ENCODE data around the gene KLHL4. TPM values are rescaled to one million over a fixed set of nuclear protein-coding genes. Genes with fewer than 3 reads are reported as not detected.
"Not testable (repeated sequence)": the region's sequence is repeated elsewhere in the genome, so short reads cannot be mapped to it uniquely, and the experiment has no call there.

Gene KLHL4
- total and polyA plus RNA-seq, 2 donors (not counting 1 experiment from before 2014, with no cell fraction given), result not detected

DNA sequence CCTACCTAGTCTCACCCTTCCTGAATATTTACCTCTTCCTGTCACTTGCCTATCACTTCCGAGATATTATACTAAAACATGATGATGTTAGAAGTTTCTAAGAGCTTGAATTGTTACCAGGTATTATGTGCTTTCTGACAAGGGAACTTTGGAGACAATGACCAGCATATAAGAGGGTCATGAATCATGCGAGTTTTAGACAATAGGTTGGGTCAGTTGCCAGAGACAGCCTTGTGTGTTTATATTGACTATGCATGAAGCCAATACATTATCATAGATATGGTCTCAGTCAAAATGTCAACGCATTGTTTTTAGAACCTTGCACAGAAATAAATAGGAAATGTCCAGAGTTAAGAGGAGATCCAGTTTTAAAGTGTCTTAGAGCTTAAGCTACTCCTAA, 116.8 kb downstream of the KLHL4 start:
- ChIA-PET POLR2A (no interaction called here), CTCF (no interaction called here)
- H3K27ac ChIP-seq (ENCODE audit: low read length in 2 of 2), result no peak overlapping the region
- no peak for TF ChIP-seq EZH2 (IDR thresholded peaks at IDR 0.05; ENCODE audit: borderline replicate concordance, insufficient read depth, low read depth, low read length, poor library complexity, severe bottlenecking)
- TF ChIP-seq, protein P1, sequence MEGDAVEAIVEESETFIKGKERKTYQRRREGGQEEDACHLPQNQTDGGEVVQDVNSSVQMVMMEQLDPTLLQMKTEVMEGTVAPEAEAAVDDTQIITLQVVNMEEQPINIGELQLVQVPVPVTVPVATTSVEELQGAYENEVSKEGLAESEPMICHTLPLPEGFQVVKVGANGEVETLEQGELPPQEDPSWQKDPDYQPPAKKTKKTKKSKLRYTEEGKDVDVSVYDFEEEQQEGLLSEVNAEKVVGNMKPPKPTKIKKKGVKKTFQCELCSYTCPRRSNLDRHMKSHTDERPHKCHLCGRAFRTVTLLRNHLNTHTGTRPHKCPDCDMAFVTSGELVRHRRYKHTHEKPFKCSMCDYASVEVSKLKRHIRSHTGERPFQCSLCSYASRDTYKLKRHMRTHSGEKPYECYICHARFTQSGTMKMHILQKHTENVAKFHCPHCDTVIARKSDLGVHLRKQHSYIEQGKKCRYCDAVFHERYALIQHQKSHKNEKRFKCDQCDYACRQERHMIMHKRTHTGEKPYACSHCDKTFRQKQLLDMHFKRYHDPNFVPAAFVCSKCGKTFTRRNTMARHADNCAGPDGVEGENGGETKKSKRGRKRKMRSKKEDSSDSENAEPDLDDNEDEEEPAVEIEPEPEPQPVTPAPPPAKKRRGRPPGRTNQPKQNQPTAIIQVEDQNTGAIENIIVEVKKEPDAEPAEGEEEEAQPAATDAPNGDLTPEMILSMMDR (IDR thresholded peaks at IDR 0.05), result no peak
- Mint-ChIP-seq H3K4me3 (no peak overlapping the region), H3K9me3 (ENCODE audit: insufficient read depth) (no peaks in the 10 kb centered on the region), H3K27me3 (no peaks in the 10 kb centered on the region), H3K4me1 (no peaks in the 10 kb centered on the region), H3K27ac (no peak overlapping the region)
- H3K36me3 ChIP-seq (replicated peaks in 1 of 2; ENCODE audit: control extremely low read depth in 1 of 2, control insufficient read depth in 1 of 2, extremely low read depth in 1 of 2, insufficient read depth in 2 of 2, low read length in 1 of 2), result no peaks in the 10 kb centered on the region
- no CpG with 5 or more reads among the region's 3 CpGs for WGBS (ENCODE audit: insufficient coverage)
- no peaks in the 10 kb centered on the region for H3K9me3 ChIP-seq (ENCODE audit: control extremely low read depth in 1 of 3, control insufficient read depth in 2 of 3, insufficient read depth in 1 of 3, low read length in 2 of 3)
- no peaks in the 10 kb centered on the region for H3K4me1 ChIP-seq (ENCODE audit: control insufficient read depth in 2 of 2, insufficient read depth in 2 of 2, low read length in 2 of 2)
- no peak for ATAC-seq (ENCODE audit: low read depth)
- intact Hi-C loops (cut with micrococcal nuclease), result no loop called here
- no peaks in the 10 kb centered on the region for H3K79me2 ChIP-seq (ENCODE audit: control insufficient read depth, insufficient read depth, low read length)
- H4K20me1 ChIP-seq (ENCODE audit: control insufficient read depth, insufficient read depth, low read length, poor library complexity, severe bottlenecking), result no peaks in the 10 kb centered on the region
- H3K4me3 ChIP-seq (ENCODE audit: control extremely low read depth in 1 of 5, extremely low read depth in 1 of 5, insufficient read depth in 1 of 5, low read depth in 2 of 5, low read length in 4 of 5), result no peak overlapping the region
- no peak for DNase-seq
- H3K4me2 ChIP-seq (replicated peaks; ENCODE audit: low read depth, low read length, poor library complexity, severe bottlenecking), result no peak overlapping the region
- H3K27me3 ChIP-seq (replicated peaks in 1 of 4; ENCODE audit: control extremely low read depth in 1 of 4, control insufficient read depth in 3 of 4, insufficient read depth in 4 of 4, low read length in 3 of 4), result no peaks in the 10 kb centered on the region
- H2AFZ ChIP-seq (ENCODE audit: insufficient read depth, low read depth, low read length, poor library complexity, severe bottlenecking), result no peak overlapping the region
- no peak overlapping the region for H3K9ac ChIP-seq (ENCODE audit: low read length)

DNA sequence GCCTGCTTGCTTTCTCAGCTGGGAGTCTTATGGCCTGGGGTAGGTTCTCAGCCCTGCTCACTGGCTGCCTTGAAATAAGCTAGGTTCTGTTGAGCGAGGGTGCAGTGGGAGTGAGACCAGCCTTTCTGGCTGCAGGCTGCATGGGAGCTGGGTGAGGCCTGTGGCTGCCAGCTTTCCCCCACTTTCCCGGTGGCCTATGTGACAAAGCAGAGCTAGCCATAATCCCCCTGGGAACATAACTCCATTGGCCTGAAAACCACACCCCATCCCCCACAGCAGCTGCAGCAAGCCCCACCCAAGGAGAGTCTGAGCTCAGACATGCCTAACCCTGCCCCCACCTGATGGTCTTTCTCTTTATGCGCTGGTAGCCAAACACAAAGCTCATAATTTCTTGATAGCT, 118.9 kb downstream of the KLHL4 start:
- no peaks in the 10 kb centered on the region for H3K27me3 ChIP-seq (replicated peaks in 1 of 4; ENCODE audit: control extremely low read depth in 1 of 4, control insufficient read depth in 3 of 4, insufficient read depth in 4 of 4, low read length in 3 of 4)
- no peaks in the 10 kb centered on the region for H3K4me1 Mint-ChIP-seq
- POLR2A ChIA-PET, result no interaction called here
- H3K27ac ChIP-seq (ENCODE audit: low read length in 2 of 2), result no peak overlapping the region
- intact Hi-C loops (cut with micrococcal nuclease), result no loop called here
- TF ChIP-seq, protein P1 (IDR thresholded peaks at IDR 0.05), result no peak
- no peaks in the 10 kb centered on the region for H3K9me3 ChIP-seq (ENCODE audit: control extremely low read depth in 1 of 3, control insufficient read depth in 2 of 3, insufficient read depth in 1 of 3, low read length in 2 of 3)
- no peaks in the 10 kb centered on the region for H3K9me3 Mint-ChIP-seq (ENCODE audit: insufficient read depth)
- H3K27me3 Mint-ChIP-seq, result no peaks in the 10 kb centered on the region
- H3K4me3 Mint-ChIP-seq, result no peak overlapping the region
- H3K27ac Mint-ChIP-seq, result no peak overlapping the region
- no peak overlapping the region for H3K9ac ChIP-seq (ENCODE audit: low read length)
- no peaks in the 10 kb centered on the region for H3K4me1 ChIP-seq (ENCODE audit: control insufficient read depth in 2 of 2, insufficient read depth in 2 of 2, low read length in 2 of 2)
- CTCF ChIA-PET, result no interaction called here
- H3K4me3 ChIP-seq (ENCODE audit: control extremely low read depth in 1 of 5, extremely low read depth in 1 of 5, insufficient read depth in 1 of 5, low read depth in 2 of 5, low read length in 4 of 5), result no peak overlapping the region
- no peak overlapping the region for H3K4me2 ChIP-seq (replicated peaks; ENCODE audit: low read depth, low read length, poor library complexity, severe bottlenecking)
- DNase-seq (no peak), ATAC-seq (ENCODE audit: low read depth) (no peak)
- WGBS (ENCODE audit: insufficient coverage), result 68% methylated on average over 2 of the region's 3 CpGs
- no peaks in the 10 kb centered on the region for H3K79me2 ChIP-seq (ENCODE audit: control insufficient read depth, insufficient read depth, low read length)
- no peaks in the 10 kb centered on the region for H3K36me3 ChIP-seq (replicated peaks in 1 of 2; ENCODE audit: control extremely low read depth in 1 of 2, control insufficient read depth in 1 of 2, extremely low read depth in 1 of 2, insufficient read depth in 2 of 2, low read length in 1 of 2)
- no peaks in the 10 kb centered on the region for H4K20me1 ChIP-seq (ENCODE audit: control insufficient read depth, insufficient read depth, low read length, poor library complexity, severe bottlenecking)
- no peak overlapping the region for H2AFZ ChIP-seq (ENCODE audit: insufficient read depth, low read depth, low read length, poor library complexity, severe bottlenecking)

DNA sequence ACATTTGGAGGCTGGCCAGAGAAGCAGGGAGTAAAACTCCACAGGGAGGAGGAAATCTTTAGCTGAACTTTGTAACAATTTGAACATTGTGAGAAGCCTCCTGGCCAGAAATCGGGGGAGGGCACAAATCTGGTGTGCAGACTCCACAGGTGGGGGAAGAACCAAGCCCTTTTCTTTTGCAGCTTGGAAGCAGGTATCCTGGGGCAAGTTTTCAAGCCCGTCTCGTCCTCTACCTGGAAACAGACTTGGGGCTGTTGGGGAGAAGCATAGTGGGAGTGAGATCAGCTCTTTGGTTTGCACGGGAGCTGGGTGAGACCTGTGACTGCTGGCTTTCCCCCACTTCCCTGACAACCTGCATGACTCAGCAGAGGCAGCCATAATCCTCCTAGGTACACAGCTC, 123.8 kb downstream of the KLHL4 start:
- H3K4me2 ChIP-seq (replicated peaks; ENCODE audit: low read depth, low read length, poor library complexity, severe bottlenecking); POLR2A ChIA-PET; H3K9ac ChIP-seq (ENCODE audit: low read length); ATAC-seq (ENCODE audit: low read depth); DNase-seq; intact Hi-C loops (cut with micrococcal nuclease); H3K27ac Mint-ChIP-seq; H3K4me3 ChIP-seq (ENCODE audit: control extremely low read depth in 1 of 5, extremely low read depth in 1 of 5, insufficient read depth in 1 of 5, low read depth in 2 of 5, low read length in 4 of 5); H3K4me1 Mint-ChIP-seq; H3K27me3 Mint-ChIP-seq; H3K4me3 Mint-ChIP-seq; H3K4me1 ChIP-seq (ENCODE audit: control insufficient read depth in 2 of 2, insufficient read depth in 2 of 2, low read length in 2 of 2); H3K9me3 Mint-ChIP-seq (ENCODE audit: insufficient read depth); CTCF ChIA-PET; H3K9me3 ChIP-seq (ENCODE audit: control extremely low read depth in 1 of 3, control insufficient read depth in 2 of 3, insufficient read depth in 1 of 3, low read length in 2 of 3); H3K79me2 ChIP-seq (ENCODE audit: control insufficient read depth, insufficient read depth, low read length); H3K36me3 ChIP-seq (replicated peaks in 1 of 2; ENCODE audit: control extremely low read depth in 1 of 2, control insufficient read depth in 1 of 2, extremely low read depth in 1 of 2, insufficient read depth in 2 of 2, low read length in 1 of 2); H3K27ac ChIP-seq (ENCODE audit: low read length in 2 of 2); H3K27me3 ChIP-seq (replicated peaks in 1 of 4; ENCODE audit: control extremely low read depth in 1 of 4, control insufficient read depth in 3 of 4, insufficient read depth in 4 of 4, low read length in 3 of 4); H2AFZ ChIP-seq (ENCODE audit: insufficient read depth, low read depth, low read length, poor library complexity, severe bottlenecking); H4K20me1 ChIP-seq (ENCODE audit: control insufficient read depth, insufficient read depth, low read length, poor library complexity, severe bottlenecking): not testable (repeated sequence)
- 80% methylated on average over 1 of the region's 4 CpGs for WGBS (ENCODE audit: insufficient coverage)
